22Rv1 (cell line): ENCODE results near the gene FHAD1.

Source experiments
- H3K27ac ChIP-seq: fragments of 450-650 bp; 2 replicates; pipeline ENCODE4 v1.5.1; 2017
- CTCF ChIP-seq: fragments of 450-650 bp; IDR thresholded peaks from 2 replicates; pipeline ENCODE4 v1.5.1; 2017; ENCODE audit warnings: mild to moderate bottlenecking
- ZFX ChIP-seq: fragments of 450-650 bp; IDR thresholded peaks from 2 replicates; pipeline ENCODE4 v1.6.1; 2017; ENCODE audit warnings: antibody characterized with exemption, borderline replicate concordance

The FHAD1 gene

GRCh38 chr1:15347182-15347581 is 100.2 kb downstream of the FHAD1 start:
- H3K27ac ChIP-seq = no peak overlapping the region

GRCh38 chr1:15348648-15349047 is 101.6 kb downstream of the FHAD1 start:
- TF ChIP-seq ZFX (no peak), CTCF (no peak)
- no peak overlapping the region for H3K27ac ChIP-seq

More at GRCh38 chr1:15347182-15347581, 100.2 kb downstream of the FHAD1 start:
- TF ChIP-seq CTCF (no peak), ZFX (no peak)

GRCh38 chr1:15349133-15349532 is 102.1 kb downstream of the FHAD1 start:
- H3K27ac ChIP-seq = no peak overlapping the region
- no peak for TF ChIP-seq CTCF
- TF ChIP-seq ZFX = no peak

- TF ChIP-seq ZFX = no peak
- no peak for TF ChIP-seq CTCF
- H3K27ac ChIP-seq = no peak overlapping the region
Observed at GRCh38 chr1:15350151-15350550, 103.1 kb downstream of the FHAD1 start.

GRCh38 chr1:15350551-15351200 is 103.7 kb downstream of the FHAD1 start:
- TF ChIP-seq ZFX (no peak), CTCF (no peak)
- no peak overlapping the region for H3K27ac ChIP-seq

GRCh38 chr1:15351310-15351709 is 104.3 kb downstream of the FHAD1 start:
- no peak for TF ChIP-seq CTCF
- H3K27ac ChIP-seq = no peak overlapping the region

- peak overlapping the region; percentile 49 for H3K27ac ChIP-seq
Observed at GRCh38 chr1:15352128-15352957, 105.3 kb downstream of the FHAD1 start.

More at GRCh38 chr1:15352128-15352957, 105.3 kb downstream of the FHAD1 start:
- TF ChIP-seq CTCF = no peak
- TF ChIP-seq ZFX = no peak
